Activated CD8-positive, alpha-beta T cell treated with anti-CD3 and anti-CD28 coated beads, Interleukin-2, amount 10 ng/mL, durations not matched to agents 7 days and 5 days (primary cell): ENCODE data around the gene PHC2. TPM values are rescaled to one million over a fixed set of nuclear protein-coding genes. Genes with fewer than 3 reads are reported as not detected.

Experiments used
- ATAC-seq: fragments of 150-1000 bp; cut with Tn5 transposase; one replicate; pipeline ENCODE4 v1.10.0; 2021; ENCODE audit warnings: moderate library complexity
- CTCF ChIA-PET: fragments of 350-600 bp; sonication (Branson Sonifier 250); formaldehyde crosslinking; loops from one replicate; lab custom pipeline; 2021; ENCODE audit warnings: antibody characterized with exemption; lab: Charles Lee
- POLR2A ChIA-PET: fragments of 350-600 bp; sonication (Branson Sonifier 250); formaldehyde crosslinking; loops from one replicate; lab custom pipeline; 2021; ENCODE audit warnings: antibody characterized with exemption; lab: Charles Lee
- DNase-seq: peaks from one replicate; pipeline ENCODE4 v3.0.0-alpha.2; 2020
- H3K27ac Mint-ChIP-seq: one replicate; pipeline ENCODE4 v1.8.0; 2021; ENCODE audit warnings: mild to moderate bottlenecking, mixed read lengths
- H3K27me3 Mint-ChIP-seq: one replicate; pipeline ENCODE4 v1.8.0; 2021; ENCODE audit warnings: low read depth, mixed read lengths
- H3K36me3 Mint-ChIP-seq: one replicate; pipeline ENCODE4 v1.8.0; 2021; ENCODE audit warnings: low read depth, mixed read lengths
- H3K4me1 Mint-ChIP-seq: one replicate; pipeline ENCODE4 v1.8.0; 2021; ENCODE audit warnings: low read depth, mixed read lengths
- H3K4me3 Mint-ChIP-seq: one replicate; pipeline ENCODE4 v1.8.0; 2021; ENCODE audit warnings: mild to moderate bottlenecking, mixed read lengths
- H3K9me3 Mint-ChIP-seq: one replicate; pipeline ENCODE4 v1.8.0; 2022; ENCODE audit warnings: mixed read lengths; ENCODE audit not compliant: insufficient read depth
- total RNA-seq, 2 experiments: library from RNA; stranded (reverse); gene quantifications; one replicate each; pipeline ENCODE4 v1.2.3, GENCODE V29; 2021

Gene PHC2
- total RNA-seq, 2 experiments from 2014 or later, result 40.3 to 42.2 TPM

DNA sequence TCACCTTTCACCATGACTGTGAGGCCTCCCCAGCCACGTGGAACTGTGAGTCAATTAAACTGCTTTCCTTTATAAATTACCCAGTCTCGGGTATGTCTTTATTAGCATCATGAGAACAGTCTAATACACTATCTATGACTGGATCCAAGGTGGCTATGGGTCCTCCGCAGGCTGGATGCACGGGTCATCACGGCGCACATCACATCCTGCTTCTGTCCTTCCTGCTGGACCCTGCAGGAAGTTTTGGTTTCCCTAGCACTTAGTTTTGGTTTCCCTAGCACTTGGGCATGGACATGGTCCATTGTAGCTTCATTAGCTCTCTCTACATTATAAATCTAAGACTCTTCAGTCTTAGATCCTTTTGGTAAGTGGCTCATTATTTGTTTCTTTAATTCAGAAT, 14.2 kb upstream of the PHC2 start:
- H3K4me1 Mint-ChIP-seq, result peaks cover 41% of the 10 kb centered on the region
- ATAC-seq (no peak), DNase-seq (no peak)
- no peaks in the 10 kb centered on the region for H3K36me3 Mint-ChIP-seq
- peaks cover 43% of the 10 kb centered on the region for H3K27me3 Mint-ChIP-seq
- POLR2A ChIA-PET, result no interaction called here
- CTCF ChIA-PET, result interaction anchor here (2.4 kb wide), 1 partner anchor 26 kb away, joined by 10 read pairs; no protein-coding TSS in a partner anchor
- H3K9me3 Mint-ChIP-seq, result no peaks in the 10 kb centered on the region
- H3K4me3 Mint-ChIP-seq, result no peak overlapping the region
- no peak overlapping the region for H3K27ac Mint-ChIP-seq

DNA sequence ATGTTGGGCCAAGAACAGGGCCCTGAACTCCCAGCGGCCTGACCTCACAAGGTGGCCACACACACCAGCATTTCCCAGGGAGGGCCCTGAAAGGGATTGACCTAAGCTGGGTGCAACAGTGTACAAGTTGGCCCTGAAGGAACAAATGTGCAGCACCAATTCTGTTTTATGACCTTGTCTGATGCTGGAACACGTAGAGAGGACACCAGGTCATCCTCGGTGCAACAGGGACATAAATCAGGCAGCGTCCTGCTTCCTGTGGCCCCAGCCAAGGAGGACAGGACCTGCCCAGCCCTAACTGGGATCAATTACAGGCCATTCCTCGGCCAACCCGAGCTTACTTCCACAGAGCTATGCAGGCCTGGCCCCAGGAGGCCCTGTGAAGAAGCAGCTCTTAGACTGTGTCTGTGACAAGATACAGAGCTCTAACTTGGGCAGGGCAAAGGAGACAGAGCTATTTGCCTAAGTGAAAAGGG, 12.8 kb upstream of the PHC2 start:
- Mint-ChIP-seq H3K36me3 (no peaks in the 10 kb centered on the region), H3K9me3 (no peaks in the 10 kb centered on the region), H3K4me1 (peaks cover 41% of the 10 kb centered on the region), H3K27me3 (peaks cover 41% of the 10 kb centered on the region), H3K4me3 (no peak overlapping the region), H3K27ac (no peak overlapping the region)
- ChIA-PET CTCF (interaction anchor here (1.2 to 1.7 kb wide), 2 partner anchors 12 to 147 kb away, joined by 3 to 4 read pairs; no protein-coding TSS in a partner anchor), POLR2A (no interaction called here)
- ATAC-seq, result no peak
- DNase-seq, result no peak

DNA sequence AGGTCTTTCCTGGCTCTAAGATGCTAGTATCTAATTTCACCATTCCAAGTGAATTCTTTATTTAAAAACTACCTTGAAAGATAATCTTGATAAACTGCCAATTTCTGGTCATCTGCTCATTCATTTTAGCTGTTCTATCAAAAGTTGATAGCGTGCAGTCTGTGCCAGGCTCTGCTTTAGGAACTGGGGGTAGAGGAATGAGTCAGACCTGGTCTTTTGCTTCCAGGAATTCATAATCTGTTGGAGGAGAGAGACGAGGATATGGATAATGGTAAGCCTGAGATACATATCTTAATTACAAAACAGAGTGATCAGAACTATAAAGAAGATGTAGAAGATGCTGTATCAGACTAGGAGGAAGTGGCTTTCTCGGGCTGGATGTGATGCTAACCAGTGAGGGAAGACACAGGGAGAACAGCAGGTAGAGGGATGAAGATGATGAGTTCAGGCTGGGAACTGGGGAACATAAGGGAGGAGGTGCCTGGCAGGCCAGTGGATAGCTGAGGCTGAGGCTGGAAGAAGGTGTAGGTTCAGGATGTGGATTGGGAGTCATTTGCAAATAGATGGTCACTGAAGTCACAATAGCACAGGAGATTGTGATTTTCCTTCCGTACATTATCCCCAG, 12.3 kb upstream of the PHC2 start:
- Mint-ChIP-seq H3K27ac (no peak overlapping the region), H3K36me3 (no peaks in the 10 kb centered on the region), H3K4me3 (no peak overlapping the region), H3K27me3 (peaks cover 37% of the 10 kb centered on the region), H3K9me3 (no peaks in the 10 kb centered on the region), H3K4me1 (peaks cover 41% of the 10 kb centered on the region)
- CTCF ChIA-PET, result interaction anchor here (1.2 to 1.7 kb wide), 2 partner anchors 13 to 147 kb away, joined by 3 to 4 read pairs; no protein-coding TSS in a partner anchor
- POLR2A ChIA-PET, result no interaction called here
- DNase-seq (no peak), ATAC-seq (no peak)

DNA sequence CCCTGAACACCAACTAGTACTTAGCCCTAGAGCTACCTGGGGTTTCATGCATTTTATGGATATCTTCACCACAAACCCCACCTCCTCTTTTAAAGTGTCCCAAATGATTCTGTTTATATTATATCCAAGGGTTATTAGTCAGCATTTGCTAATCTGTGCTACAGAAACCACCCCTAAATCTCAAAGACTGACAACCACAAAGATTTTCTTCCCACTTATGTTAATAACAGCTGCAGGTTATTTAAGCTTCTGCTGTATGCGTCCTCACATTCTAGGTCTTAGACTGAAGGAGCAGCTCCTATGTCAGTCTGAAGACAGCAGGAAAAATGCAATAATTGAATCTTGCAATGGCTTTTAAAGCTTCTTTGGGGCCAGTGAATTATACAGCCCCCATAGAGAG, 11.2 kb upstream of the PHC2 start:
- DNase-seq (no peak), ATAC-seq (no peak)
- CTCF ChIA-PET, result interaction anchor here (1.1 to 3.9 kb wide), 2 partner anchors 12 to 13 kb away, joined by 3 to 18 read pairs; no protein-coding TSS in a partner anchor
- Mint-ChIP-seq H3K36me3 (no peaks in the 10 kb centered on the region), H3K27ac (no peak overlapping the region), H3K4me1 (peaks cover 31% of the 10 kb centered on the region), H3K27me3 (peaks cover 37% of the 10 kb centered on the region), H3K9me3 (no peaks in the 10 kb centered on the region), H3K4me3 (no peak overlapping the region)
- POLR2A ChIA-PET, result interaction anchor here (0.6 to 1.0 kb wide), 2 partner anchors 9 to 14 kb away, joined by 4 read pairs; no protein-coding TSS in a partner anchor

DNA sequence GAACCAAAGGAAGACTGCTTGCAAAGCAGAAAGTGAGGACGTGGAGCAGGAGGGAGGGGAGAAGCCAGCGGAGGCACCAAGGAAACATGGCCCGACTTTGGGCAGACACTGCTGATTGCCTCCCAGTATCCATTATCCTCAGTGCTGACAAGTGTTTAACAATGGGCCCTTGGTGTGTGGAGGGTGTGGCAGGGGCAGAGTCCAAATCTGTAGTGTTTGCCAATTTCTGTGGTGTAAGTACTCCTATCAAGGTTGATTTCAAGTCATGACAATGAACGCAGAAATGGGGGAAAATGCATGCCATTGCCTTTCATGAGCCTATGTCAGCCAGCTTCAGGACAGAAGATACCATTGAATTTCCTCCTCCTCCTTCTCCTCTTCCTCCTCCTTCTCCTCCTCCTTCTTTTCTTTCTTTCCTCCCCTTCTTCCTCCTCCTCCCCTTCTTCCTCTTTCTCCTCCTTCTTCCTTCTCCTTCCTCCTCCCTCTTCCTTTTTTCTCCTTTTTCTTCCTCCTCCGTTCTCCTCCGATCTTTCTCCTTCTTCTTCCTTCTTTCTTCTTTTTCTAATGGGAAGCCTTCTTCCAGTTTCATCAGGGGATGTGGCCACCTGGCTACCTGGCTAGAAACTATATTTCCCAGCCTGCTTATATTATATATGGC, 10.3 kb upstream of the PHC2 start:
- H3K4me3 Mint-ChIP-seq, result no peak overlapping the region
- H3K36me3 Mint-ChIP-seq, result no peaks in the 10 kb centered on the region
- peaks cover 45% of the 10 kb centered on the region for H3K27me3 Mint-ChIP-seq
- DNase-seq, result no peak
- no peak overlapping the region for H3K27ac Mint-ChIP-seq
- no peak for ATAC-seq
- H3K9me3 Mint-ChIP-seq, result no peaks in the 10 kb centered on the region
- ChIA-PET CTCF (interaction anchor here (1.1 to 3.9 kb wide), 2 partner anchors 11 to 14 kb away, joined by 3 to 18 read pairs; no protein-coding TSS in a partner anchor), POLR2A (interaction anchor here (1.0 kb wide), 1 partner anchor 8 kb away, joined by 4 read pairs; no protein-coding TSS in a partner anchor)
- peaks cover 22% of the 10 kb centered on the region for H3K4me1 Mint-ChIP-seq

DNA sequence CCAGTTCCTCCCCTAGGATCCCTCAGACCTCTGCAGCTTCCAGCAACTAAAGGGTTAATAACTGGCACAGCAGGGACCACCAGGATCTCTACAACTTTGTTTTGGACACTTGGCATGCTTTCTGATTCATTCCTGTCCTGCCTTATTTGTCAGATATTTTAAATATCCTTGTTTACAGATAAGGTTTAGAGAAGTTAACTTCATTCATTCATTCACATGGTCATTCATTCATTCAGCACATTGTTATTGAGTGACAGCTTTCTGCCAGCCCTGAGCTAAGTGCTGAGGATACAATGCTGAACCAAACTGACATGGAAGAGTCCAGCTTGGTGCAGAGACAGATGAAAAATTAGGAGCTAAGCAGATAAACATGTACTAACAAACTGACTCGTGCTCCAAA, 8.8 kb upstream of the PHC2 start:
- Mint-ChIP-seq H3K27me3 (peaks cover 53% of the 10 kb centered on the region), H3K4me1 (peaks cover 6% of the 10 kb centered on the region), H3K4me3 (no peak overlapping the region), H3K9me3 (no peaks in the 10 kb centered on the region), H3K27ac (no peak overlapping the region), H3K36me3 (no peaks in the 10 kb centered on the region)
- DNase-seq (no peak), ATAC-seq (no peak)
- ChIA-PET POLR2A (no interaction called here), CTCF (interaction anchor here (2.1 to 3.9 kb wide), 2 partner anchors 16 to 32 kb away, joined by 7 to 18 read pairs; no protein-coding TSS in a partner anchor)

DNA sequence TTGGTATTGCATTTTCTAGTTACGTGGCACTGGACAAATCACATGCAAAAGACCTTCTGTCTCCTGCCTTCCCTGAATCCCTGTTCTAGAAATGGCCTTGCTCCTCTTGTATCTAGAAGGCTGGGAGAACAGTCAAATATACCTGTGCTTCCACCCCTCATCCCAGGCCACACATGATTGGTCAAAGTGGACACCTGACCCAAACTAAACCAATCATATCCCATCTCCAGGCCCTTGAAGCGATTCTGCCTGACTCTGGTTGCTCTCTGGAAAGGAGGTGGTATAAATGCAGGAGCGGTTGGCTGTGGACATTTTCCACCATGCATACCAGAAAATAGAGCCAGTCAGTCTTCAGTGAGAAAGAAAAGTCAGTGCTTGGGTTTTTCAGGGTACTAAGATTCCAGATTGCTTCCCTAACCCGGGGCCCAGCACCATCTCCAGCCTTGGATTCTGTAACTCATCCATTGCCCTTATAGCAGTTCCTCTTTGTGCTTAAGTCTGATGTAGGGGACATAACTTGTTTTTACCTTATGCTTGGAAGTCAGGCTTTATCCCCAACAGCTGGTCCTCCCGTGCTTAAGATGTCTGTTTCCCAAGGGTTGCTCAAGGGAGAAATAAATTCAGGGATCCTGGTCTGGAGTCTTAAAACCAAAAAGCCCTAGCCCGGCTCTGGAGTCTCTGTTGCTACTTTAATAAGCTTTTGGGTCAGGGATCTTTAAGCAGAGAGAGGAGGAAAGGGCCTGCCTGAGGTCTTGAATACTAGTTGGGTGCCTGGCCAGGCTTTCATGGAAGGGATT, 7.7 kb upstream of the PHC2 start:
- Mint-ChIP-seq H3K27ac (no peak overlapping the region), H3K4me3 (no peak overlapping the region), H3K9me3 (no peaks in the 10 kb centered on the region), H3K4me1 (peaks cover 6% of the 10 kb centered on the region), H3K36me3 (no peaks in the 10 kb centered on the region), H3K27me3 (peaks cover 53% of the 10 kb centered on the region)
- ChIA-PET CTCF (interaction anchor here (2.1 to 3.9 kb wide), 2 partner anchors 17 to 33 kb away, joined by 7 to 18 read pairs; no protein-coding TSS in a partner anchor), POLR2A (no interaction called here)
- ATAC-seq, result no peak
- peak; percentile 11 for DNase-seq

DNA sequence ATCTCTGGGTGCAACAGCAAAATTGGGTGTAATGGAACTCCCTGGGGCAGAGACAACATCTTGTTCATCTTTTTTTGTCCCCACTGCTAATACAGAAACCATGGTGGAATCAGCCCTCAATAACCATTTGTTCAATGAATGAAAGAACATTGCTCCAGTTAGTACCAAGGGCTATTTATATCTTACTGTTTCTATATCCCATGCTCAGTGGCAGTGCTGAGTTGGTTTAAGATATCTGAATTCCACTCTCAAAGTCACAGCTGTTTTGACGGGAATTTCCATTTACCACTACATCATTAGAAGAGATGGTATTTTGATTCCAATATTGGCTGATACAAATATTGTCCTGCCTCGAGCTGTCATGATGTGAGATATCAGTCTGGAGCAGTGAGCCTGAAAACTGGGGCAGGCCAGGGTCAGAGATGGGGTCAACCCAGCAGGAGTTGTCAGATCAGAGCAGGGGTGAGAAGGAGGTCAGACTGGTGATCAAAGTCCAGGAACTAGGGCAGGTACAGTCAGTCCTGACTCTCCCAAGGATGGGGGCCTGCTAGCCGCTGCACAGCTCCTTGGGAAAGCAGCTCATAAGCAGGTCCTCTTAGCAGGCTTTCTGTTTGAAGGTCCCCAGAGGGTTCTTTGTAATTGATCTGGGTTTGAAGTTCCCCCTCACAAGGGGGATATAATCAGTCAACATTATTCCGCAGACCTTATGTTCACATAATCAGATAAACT, 5.8 kb upstream of the PHC2 start:
- ATAC-seq (no peak), DNase-seq (no peak)
- Mint-ChIP-seq H3K36me3 (no peaks in the 10 kb centered on the region), H3K27ac (no peak overlapping the region), H3K9me3 (no peaks in the 10 kb centered on the region), H3K4me3 (no peak overlapping the region), H3K27me3 (peaks cover 51% of the 10 kb centered on the region), H3K4me1 (no peaks in the 10 kb centered on the region)
- POLR2A ChIA-PET, result no interaction called here
- CTCF ChIA-PET, result no interaction called here

DNA sequence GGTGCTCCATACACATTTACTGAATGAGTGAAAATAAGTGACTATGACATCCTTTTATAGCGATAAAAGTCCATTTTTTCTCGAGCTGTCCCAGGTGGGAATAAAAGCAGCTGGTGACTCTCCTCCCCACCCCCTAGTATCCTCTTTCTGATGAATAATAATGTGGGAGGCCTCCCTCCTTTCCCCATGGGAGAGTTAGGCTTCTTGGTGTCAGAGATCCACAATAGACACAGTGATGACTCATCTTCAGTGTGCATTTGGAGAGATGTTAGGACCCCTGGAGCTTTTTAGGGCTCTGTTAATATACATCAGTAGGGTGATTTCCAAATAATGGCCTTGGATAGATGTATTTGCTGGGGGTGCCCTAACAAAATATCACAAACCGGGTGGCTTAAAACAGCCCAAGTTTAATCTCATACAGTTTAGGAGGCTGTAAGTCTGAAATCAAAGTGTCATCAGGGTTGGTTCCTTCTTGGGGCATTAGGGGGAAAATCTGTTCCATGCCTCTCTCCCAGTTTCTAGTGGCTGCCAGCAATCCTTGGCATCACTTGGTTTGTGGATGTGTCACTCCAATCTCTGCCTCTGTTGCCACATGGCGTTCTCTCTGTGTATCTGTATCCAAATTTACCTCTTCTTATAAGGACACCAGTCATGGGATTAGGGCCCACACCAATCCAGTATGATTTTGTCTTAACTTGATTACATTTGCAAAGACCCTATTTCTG, 4.4 kb upstream of the PHC2 start:
- H3K4me1 Mint-ChIP-seq, result peaks cover 3% of the 10 kb centered on the region
- POLR2A ChIA-PET, result no interaction called here
- no peaks in the 10 kb centered on the region for H3K9me3 Mint-ChIP-seq
- no peak for ATAC-seq
- DNase-seq, result no peak
- CTCF ChIA-PET, result no interaction called here
- H3K27ac Mint-ChIP-seq, result no peak overlapping the region
- H3K4me3 Mint-ChIP-seq, result no peak overlapping the region
- H3K36me3 Mint-ChIP-seq, result no peaks in the 10 kb centered on the region
- peaks cover 42% of the 10 kb centered on the region for H3K27me3 Mint-ChIP-seq

DNA sequence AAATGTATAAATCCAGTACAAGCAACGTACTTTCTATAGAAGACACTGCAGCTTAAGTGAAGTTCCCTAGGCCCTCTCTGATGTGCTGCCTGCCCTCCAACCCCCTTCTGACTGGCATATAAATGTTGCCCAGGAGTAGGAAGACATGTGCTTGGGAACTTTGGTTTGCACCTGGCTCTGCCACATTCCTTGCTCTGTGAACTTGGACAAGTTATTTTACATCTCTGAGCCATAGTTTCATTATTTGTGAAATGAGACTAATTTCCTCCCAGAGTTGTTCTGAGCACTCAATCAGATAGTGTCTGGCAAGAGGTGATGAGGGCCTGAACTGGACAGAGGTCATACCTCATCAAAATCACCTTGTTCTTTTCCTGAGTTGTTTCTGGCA, 3.5 kb upstream of the PHC2 start:
- no peak overlapping the region for H3K27ac Mint-ChIP-seq
- ATAC-seq (no peak), DNase-seq (no peak)
- no peak overlapping the region for H3K4me3 Mint-ChIP-seq
- peaks cover 5% of the 10 kb centered on the region for H3K4me1 Mint-ChIP-seq
- no peaks in the 10 kb centered on the region for H3K36me3 Mint-ChIP-seq
- ChIA-PET CTCF (no interaction called here), POLR2A (interaction anchor here (0.6 kb wide), 1 partner anchor 421 kb away, joined by 4 read pairs; no protein-coding TSS in a partner anchor)
- peaks cover 34% of the 10 kb centered on the region for H3K27me3 Mint-ChIP-seq
- H3K9me3 Mint-ChIP-seq, result no peaks in the 10 kb centered on the region
